Epithelial cell of esophagus (primary cell): ENCODE measurements around the gene ACVR1.

Experiments used
- DNase-seq: peaks from one replicate; pipeline ENCODE4 v3.0.0; 2010; ENCODE audit warnings: low read depth
- H3K4me3 ChIP-seq: 2 replicates; pipeline ENCODE4 v1.5.1; 2011; ENCODE audit warnings: mild to moderate bottlenecking, low read length, control low read depth
- TF ChIP-seq, protein P1 (sequence below): IDR thresholded peaks from 2 replicates; pipeline ENCODE4 v1.5.1; 2011; ENCODE audit warnings: low read depth, mild to moderate bottlenecking, low read length, control low read depth, inconsistent platforms; ENCODE audit not compliant: insufficient read depth; ENCODE audit errors: missing control alignments

ACVR1 gene

DNA sequence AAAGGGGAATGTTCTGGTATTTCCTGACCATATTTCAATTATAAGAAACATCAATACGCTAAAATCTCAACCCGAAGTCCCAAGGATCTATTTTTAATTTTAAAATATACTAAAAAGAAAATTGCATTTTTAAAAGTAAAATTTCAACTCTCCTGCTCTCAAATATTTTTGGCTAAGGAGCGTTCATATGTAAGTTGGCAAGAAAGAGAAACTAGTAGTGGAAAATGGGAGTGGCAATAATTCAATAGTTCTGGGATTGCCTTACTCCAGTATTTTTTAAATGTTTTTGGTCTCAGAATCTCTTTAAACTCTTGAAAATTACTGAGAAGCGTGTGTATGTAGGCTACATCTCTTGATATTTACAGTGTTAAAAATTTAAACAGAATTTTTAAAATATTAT is 72.7 kb downstream of the ACVR1 start:
- TF ChIP-seq, protein P1, sequence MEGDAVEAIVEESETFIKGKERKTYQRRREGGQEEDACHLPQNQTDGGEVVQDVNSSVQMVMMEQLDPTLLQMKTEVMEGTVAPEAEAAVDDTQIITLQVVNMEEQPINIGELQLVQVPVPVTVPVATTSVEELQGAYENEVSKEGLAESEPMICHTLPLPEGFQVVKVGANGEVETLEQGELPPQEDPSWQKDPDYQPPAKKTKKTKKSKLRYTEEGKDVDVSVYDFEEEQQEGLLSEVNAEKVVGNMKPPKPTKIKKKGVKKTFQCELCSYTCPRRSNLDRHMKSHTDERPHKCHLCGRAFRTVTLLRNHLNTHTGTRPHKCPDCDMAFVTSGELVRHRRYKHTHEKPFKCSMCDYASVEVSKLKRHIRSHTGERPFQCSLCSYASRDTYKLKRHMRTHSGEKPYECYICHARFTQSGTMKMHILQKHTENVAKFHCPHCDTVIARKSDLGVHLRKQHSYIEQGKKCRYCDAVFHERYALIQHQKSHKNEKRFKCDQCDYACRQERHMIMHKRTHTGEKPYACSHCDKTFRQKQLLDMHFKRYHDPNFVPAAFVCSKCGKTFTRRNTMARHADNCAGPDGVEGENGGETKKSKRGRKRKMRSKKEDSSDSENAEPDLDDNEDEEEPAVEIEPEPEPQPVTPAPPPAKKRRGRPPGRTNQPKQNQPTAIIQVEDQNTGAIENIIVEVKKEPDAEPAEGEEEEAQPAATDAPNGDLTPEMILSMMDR: no peak

DNA sequence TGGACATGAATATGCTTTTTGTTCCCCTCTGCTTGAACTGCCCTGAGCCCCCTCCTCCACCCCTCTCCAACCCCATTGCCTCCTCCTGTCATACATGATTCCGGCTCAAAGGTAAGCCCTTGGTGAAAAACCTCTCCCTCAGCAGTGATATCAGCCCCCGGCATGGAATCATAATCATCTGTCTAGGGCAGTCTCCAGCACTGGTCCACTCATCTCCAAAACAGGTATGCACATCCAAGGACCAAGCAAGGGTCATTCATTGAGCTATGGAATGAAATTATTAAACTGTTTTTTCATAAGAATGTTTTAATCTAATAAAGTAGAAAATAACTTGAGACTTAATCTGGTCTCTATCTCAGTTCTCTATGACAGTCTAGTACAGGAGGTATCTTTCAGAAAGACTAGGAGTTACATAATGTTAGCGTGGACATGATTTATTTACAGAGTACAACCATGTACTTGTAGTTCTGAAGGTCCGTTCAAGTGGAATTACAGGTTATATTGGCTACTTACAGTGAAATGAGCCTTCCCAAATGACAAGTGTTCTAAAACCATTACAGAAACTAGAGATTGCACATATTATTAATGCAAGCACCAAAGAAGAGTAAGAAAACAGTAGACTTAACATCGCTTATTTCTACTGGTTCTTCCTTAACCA is 75.2 kb downstream of the ACVR1 start:
- no peak for DNase-seq

More for the DNA sequence above, 72.7 kb downstream of the ACVR1 start:
- DNase-seq: no peak
- no peak overlapping the region for H3K4me3 ChIP-seq

DNA sequence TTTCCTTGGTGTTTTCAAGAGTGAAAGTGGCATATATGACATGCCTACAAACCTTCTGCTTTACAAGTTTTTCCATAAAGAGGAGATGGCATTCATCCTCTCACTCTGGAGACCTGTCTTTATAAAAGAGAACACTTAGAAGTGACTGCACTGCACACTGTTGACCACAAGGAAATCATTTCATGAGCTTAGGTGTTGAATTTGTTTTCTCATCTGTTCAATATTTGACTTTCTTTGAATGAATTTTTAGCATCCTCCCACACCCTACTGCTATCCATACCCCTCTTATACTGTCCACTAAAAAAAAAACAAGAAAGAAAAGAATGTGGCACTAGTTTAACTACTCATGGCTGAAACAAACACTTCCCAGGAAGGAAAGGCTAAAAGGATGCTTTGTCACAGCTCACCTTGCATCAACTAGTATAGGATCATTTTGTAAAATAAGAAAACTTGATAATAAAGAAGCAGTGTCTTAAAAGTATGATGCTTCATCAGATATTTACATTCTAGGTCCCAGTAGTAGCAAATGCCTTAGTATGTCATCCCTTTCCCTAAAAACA is 83.0 kb downstream of the ACVR1 start:
- no peak overlapping the region for H3K4me3 ChIP-seq
- TF ChIP-seq, protein P1: no peak
- no peak for DNase-seq

More for the DNA sequence above, 75.2 kb downstream of the ACVR1 start:
- TF ChIP-seq, protein P1: no peak
- no peak overlapping the region for H3K4me3 ChIP-seq

DNA sequence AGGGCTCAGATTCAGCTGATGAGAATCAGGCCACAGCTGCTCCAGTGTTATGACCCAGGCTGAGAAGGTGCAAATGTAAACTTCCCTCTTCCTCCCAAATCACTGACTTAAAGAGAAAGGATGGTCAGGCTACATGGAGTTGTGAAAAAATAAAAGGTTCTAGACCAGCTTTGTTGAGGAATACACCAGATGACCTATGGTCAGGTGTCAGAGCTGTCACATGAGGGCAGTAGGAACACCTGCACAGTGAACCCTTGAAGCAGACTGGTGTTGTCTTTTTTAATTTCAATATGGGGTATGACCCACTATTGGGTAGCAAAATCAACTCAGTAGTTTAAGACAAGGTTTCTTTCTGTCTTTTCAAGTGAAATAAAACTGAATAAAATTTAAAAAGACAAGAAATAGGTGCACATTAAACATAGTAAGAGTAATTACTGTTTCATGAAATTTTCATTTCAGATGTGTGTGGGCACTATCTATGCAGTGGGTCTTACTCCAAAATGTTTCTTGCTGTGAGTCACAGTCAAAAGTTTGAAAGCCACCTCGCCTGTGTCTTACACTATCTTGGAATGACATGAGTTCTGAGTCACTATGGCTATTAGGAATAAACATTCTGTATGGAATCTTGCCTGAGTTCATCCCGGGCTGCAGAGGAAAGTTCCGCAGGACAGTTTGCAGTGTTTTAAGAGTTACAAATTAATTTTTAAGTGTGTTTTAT is 83.6 kb downstream of the ACVR1 start:
- peak; percentile 28 for DNase-seq
- H3K4me3 ChIP-seq: no peak overlapping the region
- TF ChIP-seq, protein P1: no peak

DNA sequence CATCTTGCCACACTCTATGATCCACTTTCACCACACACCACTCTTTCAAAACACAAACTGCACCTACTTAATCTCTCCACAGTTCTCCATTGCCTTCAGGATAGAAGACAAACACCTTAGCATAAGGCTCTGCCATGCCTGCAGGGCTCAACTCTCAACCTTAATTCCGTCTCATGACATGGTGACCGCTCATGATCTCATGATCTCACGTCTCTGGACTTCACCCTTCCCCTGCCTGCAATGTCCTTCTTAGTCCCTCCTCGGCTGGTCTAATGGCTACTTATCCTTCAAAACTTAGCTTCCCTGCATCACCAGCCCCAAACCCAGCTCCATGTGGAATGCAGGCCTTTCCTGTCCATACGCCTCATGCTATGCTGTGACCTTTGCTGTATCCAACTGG is 85.3 kb downstream of the ACVR1 start:
- no peak for DNase-seq
- TF ChIP-seq, protein P1: no peak
- no peak overlapping the region for H3K4me3 ChIP-seq

DNA sequence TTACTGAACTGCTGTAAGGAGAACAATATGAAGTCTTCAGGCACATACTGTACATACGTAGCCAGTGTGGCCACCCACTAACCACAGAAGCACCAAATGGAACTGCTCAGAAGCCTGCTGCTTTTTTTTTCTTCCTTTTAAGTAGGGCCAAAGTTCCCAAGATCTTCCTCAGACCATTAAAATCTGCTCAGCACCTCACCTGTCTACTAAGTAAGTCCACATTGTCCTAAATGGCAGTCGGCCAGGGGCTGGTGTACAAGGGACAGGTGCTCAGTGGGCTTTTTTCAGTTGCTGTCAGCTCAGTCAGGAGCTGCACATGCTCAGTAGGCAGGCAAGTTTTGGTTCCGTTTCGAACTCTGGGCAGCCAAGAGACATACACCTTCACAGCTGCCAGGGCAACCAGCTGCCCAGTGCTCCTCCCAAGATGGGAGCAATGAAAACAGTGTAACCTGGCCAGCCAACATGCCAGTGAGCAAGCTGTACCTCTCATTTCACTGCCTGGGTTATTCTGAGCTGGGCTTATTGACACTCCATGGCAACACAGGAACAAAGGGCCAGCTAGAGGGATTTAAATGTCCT is 86.1 kb downstream of the ACVR1 start:
- no peak for DNase-seq
- no peak overlapping the region for H3K4me3 ChIP-seq
- TF ChIP-seq, protein P1: no peak
